SK-N-MC (cell line): Measurements from ENCODE around the gene NBEA.

Source experiments
- EZH2 ChIP-seq: fragments of 200-600 bp; sonication (generic); IDR thresholded peaks from one replicate; pipeline ENCODE4 v1.6.1; 2017; ENCODE audit warnings: antibody characterized with exemption
- POLR2AphosphoS5 ChIP-seq: IDR thresholded peaks from 2 replicates; pipeline ENCODE4 v1.6.1; 2012; ENCODE audit warnings: mild to moderate bottlenecking, low read depth, low read length, borderline replicate concordance

DNA sequence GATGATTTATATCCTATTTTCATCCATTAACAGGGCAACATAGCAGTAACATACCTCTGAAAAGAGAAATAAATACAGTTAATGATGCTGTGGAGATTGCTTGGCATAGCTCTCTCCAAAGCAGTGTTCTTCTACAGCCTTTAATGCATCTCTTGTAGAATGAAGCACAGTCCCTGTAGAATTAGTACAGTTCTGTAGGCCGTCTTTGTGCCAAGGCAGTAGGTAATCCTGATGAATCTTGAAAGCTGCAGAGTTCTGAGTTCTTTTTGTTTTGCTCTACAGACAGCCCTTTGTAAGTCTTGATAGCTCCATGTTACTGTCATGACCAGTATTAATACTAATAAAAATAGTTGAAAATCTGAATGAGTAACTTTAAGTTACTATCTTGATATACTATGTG, 350.3 kb downstream of the NBEA start:
- TF ChIP-seq EZH2, result no peak
- TF ChIP-seq POLR2AphosphoS5, result no peak
